K562 (cell line): ENCODE data around the gene TMEM184B. TPM values are rescaled to one million over a fixed set of nuclear protein-coding genes. Genes with fewer than 3 reads are reported as not detected.
A peak's percentile ranks its signal among the peaks of the same experiment; 100 is the strongest.

Experiments used
- CBX2 ChIP-seq: fragments of 200-600 bp; sonication (generic); IDR thresholded peaks from one replicate; pipeline ENCODE4 v1.6.1; 2012; ENCODE audit warnings: mild to moderate bottlenecking, low read length, inconsistent platforms; ENCODE audit not compliant: insufficient read depth, poor library complexity, severe bottlenecking
- FOXA1 ChIP-seq: fragments of 450-650 bp; IDR thresholded peaks from 2 replicates; pipeline ENCODE4 v1.6.1; 2016; ENCODE audit warnings: mild to moderate bottlenecking, borderline replicate concordance
- FUS ChIP-seq: fragments of 200-400 bp; formaldehyde crosslinking; optimal IDR thresholded peaks from 2 replicates; pipeline ENCODE3; 2017; ENCODE audit warnings: low read depth, low read length
- HDAC1 ChIP-seq, 2 experiments: fragments of 450-650 bp; IDR thresholded peaks; 2 replicates each; pipeline ENCODE4 v1.6.1; 2016 to 2017; ENCODE audit warnings: inconsistent platforms in 1 of 2, mild to moderate bottlenecking in 1 of 2, moderate library complexity in 1 of 2
- HDAC8 ChIP-seq: fragments of 450-650 bp; IDR thresholded peaks from 2 replicates; pipeline ENCODE4 v1.6.1; 2016; ENCODE audit warnings: mild to moderate bottlenecking, missing genetic modification characterization, moderate library complexity, missing compliant biosample characterization
- MGA ChIP-seq: fragments of 450-650 bp; IDR thresholded peaks from 2 replicates; pipeline ENCODE4 v1.6.1; 2016; ENCODE audit warnings: mild to moderate bottlenecking, moderate library complexity
- SAP30 ChIP-seq: fragments of 200-600 bp; sonication (generic); IDR thresholded peaks from 2 replicates; pipeline ENCODE4 v1.6.1; 2012; ENCODE audit warnings: borderline replicate concordance, low read depth, mild to moderate bottlenecking, moderate library complexity, low read length, control low read depth, inconsistent platforms; ENCODE audit not compliant: insufficient read depth, poor library complexity, severe bottlenecking
- SMARCB1 ChIP-seq: IDR thresholded peaks from 2 replicates; pipeline ENCODE4 v1.6.1; 2011; ENCODE audit warnings: improper control_type of control experiment, low read depth; ENCODE audit not compliant: insufficient read length
- SMARCC2 ChIP-seq: fragments of 450-650 bp; IDR thresholded peaks from 2 replicates; pipeline ENCODE4 v1.6.1; 2017; ENCODE audit warnings: antibody characterized with exemption, moderate library complexity, mild to moderate bottlenecking, low read depth
- STAG1 ChIP-seq: sonication (generic); formaldehyde crosslinking; IDR thresholded peaks from 2 replicates; pipeline ENCODE4 v1.5.0; 2020; ENCODE audit warnings: missing genetic modification reagents, borderline replicate concordance
- THRAP3 ChIP-seq: fragments of 450-650 bp; IDR thresholded peaks from 2 replicates; pipeline ENCODE4 v1.6.1; 2016; ENCODE audit warnings: mild to moderate bottlenecking, inconsistent platforms, borderline replicate concordance
- ZNF165 ChIP-seq: fragments of 250-450 bp; sonication (Bioruptor Pico); IDR thresholded peaks from 2 replicates; pipeline ENCODE4 v1.4.0; 2020; ENCODE audit warnings: borderline replicate concordance
- ZNF696 ChIP-seq: fragments of 250-450 bp; sonication (Bioruptor Pico); conservative IDR thresholded peaks from 2 replicates; pipeline ENCODE4 v1.4.0; 2020; ENCODE audit warnings: mild to moderate bottlenecking, moderate library complexity
- polyA plus RNA-seq, 8 experiments: library from polyadenylated mRNA; depleted of rRNA in 4 of 8; stranded (reverse) in 5 of 8; unstranded in 3 of 8; fragments of >200 nt; fragmentation: Nextera tagmentation in 2 of 8; fragmentation: Illumina TruSeq in 1 of 8; extraction: Ambion mirVana in 2 of 8; extraction: Trizol in 1 of 8; gene quantifications; 2 replicates each; pipeline versions ENCODE4 v1.2.1 to v1.2.3, GENCODE V29; 2011 to 2014; ENCODE audit warnings: inconsistent platforms in 1 of 8, missing spikeins in 1 of 8
- total RNA-seq, 7 experiments: library from RNA; depleted of rRNA in 6 of 7; stranded (reverse); fragments of >200 nt in 6 of 7; fragmentation: Illumina TruSeq in 2 of 7; extraction: Trizol in 2 of 7; gene quantifications; 2 replicates each; pipeline versions ENCODE4 v1.2.1 to v1.2.3, GENCODE V29; 2011 to 2021; ENCODE audit warnings: low replicate concordance in 1 of 7
- TF ChIP-seq, protein P1 (sequence below): fragments of 450-650 bp; IDR thresholded peaks from 2 replicates; pipeline ENCODE4 v1.6.1; 2018; ENCODE audit warnings: mild to moderate bottlenecking, low read depth; ENCODE audit not compliant: partially characterized antibody

TMEM184B gene
- total and polyA plus RNA-seq, 9 of the 15 experiments (the other 6 are each of a cell fraction or from before 2014, with no cell fraction given) = 0.31 to 25.1 (median 6.2) TPM

DNA sequence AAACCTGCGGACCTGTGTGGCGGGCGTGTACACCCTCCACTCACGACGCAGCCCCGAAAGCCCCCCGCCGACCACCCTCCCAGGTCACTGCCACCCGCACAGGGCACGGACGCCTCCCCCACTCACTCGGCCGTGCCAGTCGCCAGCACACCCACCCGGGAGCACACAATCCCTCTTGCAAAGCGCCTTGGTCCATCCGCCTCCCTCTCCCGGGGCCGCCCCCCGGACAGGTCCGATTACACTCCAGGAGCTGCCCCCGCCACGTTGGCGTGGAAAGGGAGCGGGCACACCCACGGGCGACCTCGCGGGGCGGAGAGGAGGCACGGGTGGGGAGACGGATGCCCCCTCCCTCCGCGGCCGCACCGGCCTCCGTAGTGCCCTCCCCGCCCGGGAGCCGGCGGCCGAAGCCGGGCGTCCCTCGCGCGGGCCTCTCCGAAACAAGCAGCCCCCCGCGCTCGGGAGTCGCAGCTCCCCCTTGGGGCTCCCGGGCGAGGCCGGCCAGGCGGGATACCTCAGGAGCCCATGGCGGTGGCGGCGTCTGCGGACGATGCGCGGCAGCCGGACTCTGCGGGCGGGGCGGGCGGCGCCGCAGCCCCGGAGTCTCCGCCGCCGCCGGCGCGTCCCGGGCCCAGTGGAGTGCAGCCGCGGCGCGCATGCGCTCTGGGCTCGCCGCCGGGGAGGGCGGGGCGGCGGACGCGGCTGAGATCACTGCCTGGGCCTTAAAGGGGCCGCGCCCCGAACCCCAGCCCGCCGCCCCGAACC, at the start of gene TMEM184B (continued):
- TF ChIP-seq STAG1 (CRISPR knock-in tag) (no peak), FUS (no peak), HDAC1 (IDR thresholded peaks at IDR 0.05) (peak in 1 of 2 experiments; percentile 32; a peak in 1 of 4 replicates), CBX2 (no peak), ZNF696 (CRISPR knock-in tag) (no peak), HDAC8 (no peak), MGA (no peak), SMARCC2 (no peak), ZNF165 (CRISPR knock-in tag) (no peak), SMARCB1 (no peak), SAP30 (no peak), FOXA1 (no peak), THRAP3 (no peak)
- TF ChIP-seq, protein P1, sequence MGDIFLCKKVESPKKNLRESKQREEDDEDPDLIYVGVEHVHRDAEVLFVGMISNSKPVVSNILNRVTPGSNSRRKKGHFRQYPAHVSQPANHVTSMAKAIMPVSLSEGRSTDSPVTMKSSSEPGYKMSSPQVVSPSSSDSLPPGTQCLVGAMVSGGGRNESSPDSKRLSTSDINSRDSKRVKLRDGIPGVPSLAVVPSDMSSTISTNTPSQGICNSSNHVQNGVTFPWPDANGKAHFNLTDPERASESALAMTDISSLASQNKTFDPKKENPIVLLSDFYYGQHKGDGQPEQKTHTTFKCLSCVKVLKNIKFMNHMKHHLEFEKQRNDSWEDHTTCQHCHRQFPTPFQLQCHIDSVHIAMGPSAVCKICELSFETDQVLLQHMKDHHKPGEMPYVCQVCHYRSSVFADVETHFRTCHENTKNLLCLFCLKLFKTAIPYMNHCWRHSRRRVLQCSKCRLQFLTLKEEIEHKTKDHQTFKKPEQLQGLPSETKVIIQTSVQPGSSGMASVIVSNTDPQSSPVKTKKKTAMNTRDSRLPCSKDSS = no peak
